Endothelial cell of umbilical vein (primary cell): ENCODE results near the gene DCP2. TPM values are rescaled to one million over a fixed set of nuclear protein-coding genes. Genes with fewer than 3 reads are reported as not detected.

Experiments
- BruUV-seq: library from RNA; stranded (reverse); fragments of 400-500 nt; replicated peaks from 2 replicates; lab custom pipeline; 2021; lab: Mats Ljungman, UMichigan
- CTCF ChIA-PET: fragments of 300-600, 350-600 bp; sonication (Branson Sonifier 250); formaldehyde crosslinking; loops from one replicate; lab custom pipeline; 2021; ENCODE audit warnings: antibody characterized with exemption, inconsistent platforms; lab: Charles Lee
- POLR2A ChIA-PET: fragments of 300-600, 350-600 bp; sonication (Branson Sonifier 250); formaldehyde crosslinking; loops from one replicate; lab custom pipeline; 2021; ENCODE audit warnings: antibody characterized with exemption, inconsistent platforms; lab: Charles Lee
- DNase-seq: peaks from one replicate; pipeline ENCODE4 v3.0.0-alpha.2; 2011; ENCODE audit warnings: low read depth, low spot score
- FAIRE-seq: peaks from 2 replicates; lab custom pipeline; 2011; peaks lifted over from hg19 to GRCh38; lab: Jason Lieb, UNC
- H2AFZ ChIP-seq: 2 replicates; pipeline ENCODE4 v1.6.0; 2012; ENCODE audit warnings: low read depth, low read length, control low read depth, inconsistent platforms
- H3K27ac ChIP-seq: 2 replicates; pipeline ENCODE4 v1.5.1; 2011; ENCODE audit warnings: low read depth, mild to moderate bottlenecking, control low read depth, low read length, moderate library complexity; ENCODE audit not compliant: insufficient read depth
- H3K27me3 ChIP-seq, 2 experiments: 2 replicates each; pipeline versions ENCODE4 v1.6.0 to v1.6.1; 2011; ENCODE audit warnings: low read length in 2 of 2, mixed read lengths in 1 of 2; ENCODE audit not compliant: control insufficient read depth in 2 of 2, insufficient read depth in 2 of 2
- H3K36me3 ChIP-seq, 2 experiments: 2 replicates in 1 of 2; 3 replicates in 1 of 2; pipeline ENCODE4 v1.5.1; 2011; ENCODE audit warnings: low read length in 2 of 2, mild to moderate bottlenecking in 1 of 2, moderate library complexity in 1 of 2; ENCODE audit not compliant: control insufficient read depth in 2 of 2, insufficient read depth in 2 of 2; ENCODE audit errors: extremely low read depth in 1 of 2
- H3K4me1 ChIP-seq: 3 replicates; pipeline ENCODE4 v1.5.1; 2011; ENCODE audit warnings: mild to moderate bottlenecking, low read length; ENCODE audit not compliant: control insufficient read depth, insufficient read depth; ENCODE audit errors: extremely low read depth
- H3K4me2 ChIP-seq: 2 replicates; pipeline ENCODE4 v1.6.1; 2011; ENCODE audit warnings: low read length, control low read depth, mixed read lengths; ENCODE audit not compliant: insufficient read depth
- H3K4me3 ChIP-seq, 3 experiments: fragments of 200-600 bp in 1 of 3; sonication (generic), shearing (Covaris generic) in 1 of 3; replicated peaks in 1 of 3; 2 replicates each; pipeline ENCODE4 v1.5.1; 2011 to 2016; ENCODE audit warnings: control low read depth in 3 of 3, low read length in 3 of 3, mild to moderate bottlenecking in 2 of 3, inconsistent platforms in 1 of 3, low read depth in 1 of 3, moderate library complexity in 1 of 3; ENCODE audit not compliant: insufficient read depth in 1 of 3
- H3K79me2 ChIP-seq: 2 replicates; pipeline ENCODE4 v1.6.0; 2012; ENCODE audit warnings: low read length, inconsistent platforms; ENCODE audit not compliant: control insufficient read depth, insufficient read depth
- H3K9ac ChIP-seq: replicated peaks from 2 replicates; pipeline ENCODE3; 2011; ENCODE audit warnings: low read length, control low read depth; ENCODE audit not compliant: insufficient read depth; ENCODE audit errors: extremely low read depth
- H3K9me1 ChIP-seq: replicated peaks from 3 replicates; pipeline ENCODE4 v1.6.0; 2011; ENCODE audit warnings: mild to moderate bottlenecking, low read length; ENCODE audit not compliant: control insufficient read depth, insufficient read depth; ENCODE audit errors: extremely low read depth
- H3K9me3 ChIP-seq: replicated peaks from 2 replicates; pipeline ENCODE4 v1.5.1; 2012; ENCODE audit warnings: low read length, inconsistent platforms; ENCODE audit not compliant: control insufficient read depth, insufficient read depth
- H4K20me1 ChIP-seq: replicated peaks from 2 replicates; pipeline ENCODE3; 2011; ENCODE audit warnings: mild to moderate bottlenecking, low read length; ENCODE audit not compliant: control insufficient read depth, insufficient read depth; ENCODE audit errors: extremely low read depth
- CTCF ChIP-seq, 2 donors: IDR thresholded peaks; 1 replicate in 1 of 2; 2 replicates in 1 of 2; pipeline ENCODE4 v1.5.1; 2011; ENCODE audit warnings: low read length in 2 of 2, mild to moderate bottlenecking in 2 of 2, moderate library complexity in 2 of 2, control low read depth in 1 of 2, inconsistent platforms in 1 of 2, low read depth in 1 of 2; ENCODE audit not compliant: insufficient read depth in 1 of 2; ENCODE audit errors: extremely low read depth in 1 of 2
- FOS ChIP-seq: IDR thresholded peaks from 2 replicates; pipeline ENCODE4 v1.6.1; 2011; ENCODE audit warnings: mild to moderate bottlenecking, low read length, moderate library complexity, borderline replicate concordance; ENCODE audit not compliant: insufficient read depth
- GATA2 ChIP-seq: IDR thresholded peaks from 2 replicates; pipeline ENCODE4 v1.7.0; 2011; ENCODE audit warnings: low read depth, mild to moderate bottlenecking, moderate library complexity, mixed read lengths, low read length; ENCODE audit not compliant: insufficient read length, insufficient read depth
- JUN ChIP-seq: IDR thresholded peaks from 2 replicates; pipeline ENCODE4 v1.6.1; 2011; ENCODE audit warnings: borderline replicate concordance, low read depth; ENCODE audit not compliant: insufficient read length, insufficient read depth
- MAX ChIP-seq: IDR thresholded peaks from 2 replicates; pipeline ENCODE4 v1.6.1; 2011; ENCODE audit not compliant: insufficient read depth, insufficient read length
- MYC ChIP-seq: IDR thresholded peaks from one replicate; pipeline ENCODE4 v1.6.1; 2011; ENCODE audit warnings: mild to moderate bottlenecking, low read depth, low read length
- POLR2AphosphoS5 ChIP-seq: IDR thresholded peaks from 2 replicates; pipeline ENCODE4 v1.6.1; 2012; ENCODE audit warnings: low read depth, mild to moderate bottlenecking, control low read depth, low read length, moderate library complexity; ENCODE audit not compliant: insufficient read depth
- dilution Hi-C: fragments of 300-500 bp; cut with MboI; formaldehyde crosslinking; loops from one replicate; pipeline ENCODE4 v1.15.0; 2019; ENCODE audit warnings: low sequenced_read_pairs; ENCODE audit not compliant: extremely low pct_ligation_motif_present
- intact Hi-C: fragments of 100-400 bp; cut with micrococcal nuclease; formaldehyde crosslinking; loops from one replicate; pipeline ENCODE4 v1.10.0; 2022
- polyA plus RNA-seq, 4 experiments: library from polyadenylated mRNA; depleted of rRNA in 3 of 4; stranded (reverse) in 3 of 4; unstranded in 1 of 4; fragments of >200 nt; gene quantifications; 2 replicates each; pipeline versions ENCODE4 v1.2.1 to v1.2.3, GENCODE V29; 2011 to 2012; ENCODE audit warnings: missing spikeins in 1 of 4
- total RNA-seq: library from RNA; stranded (reverse); gene quantifications from 2 replicates; pipeline ENCODE4 v1.2.3, GENCODE V29; 2021

DCP2 gene
- total and polyA plus RNA-seq, 2 donors (not counting 3 experiments of a cell fraction or from before 2014, with no cell fraction given) = 11.3 to 60.0 TPM

DNA sequence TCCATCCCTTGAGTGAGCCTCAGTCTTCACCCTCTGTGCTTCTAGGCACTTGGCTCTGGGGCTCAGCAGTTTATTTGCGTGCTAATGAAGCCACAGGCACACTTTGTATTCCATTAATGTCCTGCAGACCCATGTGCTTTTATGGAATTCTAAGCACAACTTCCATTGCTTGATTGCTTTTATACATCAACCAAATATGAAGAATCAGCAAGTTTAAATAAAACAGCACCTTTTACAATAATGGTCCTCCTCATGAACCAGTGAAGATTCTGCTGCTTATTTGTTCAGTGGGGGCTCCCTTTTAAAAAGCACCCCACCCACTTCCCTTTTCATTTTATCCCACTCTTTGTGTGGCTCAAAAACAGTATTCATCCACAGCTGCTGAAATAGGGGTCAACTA lies 60.2 kb downstream of the DCP2 start:
- ChIA-PET POLR2A (no interaction called here), CTCF (interaction anchor here (4.7 kb wide), 1 partner anchor 41 kb away, joined by 46 read pairs; no protein-coding TSS in a partner anchor)
- Histone ChIP-seq H3K27me3 (no peaks in the 10 kb centered on the region), H3K4me3 (no peak overlapping the region), H3K4me2 (no peak overlapping the region), H3K36me3 (peaks cover 0 to 2% of the 10 kb centered on the region in 2 experiments), H4K20me1 (no peaks in the 10 kb centered on the region), H3K9ac (no peak overlapping the region), H2AFZ (no peak overlapping the region), H3K9me1 (no peaks in the 10 kb centered on the region), H3K9me3 (no peaks in the 10 kb centered on the region), H3K79me2 (no peaks in the 10 kb centered on the region), H3K27ac (no peak overlapping the region), H3K4me1 (no peaks in the 10 kb centered on the region)
- no peak for FAIRE-seq
- TF ChIP-seq FOS = no peak
- TF ChIP-seq CTCF (IDR thresholded peaks at IDR 0.05; ENCODE audit: extremely low read depth in 1 of 2, insufficient read depth in 1 of 2, low read depth in 1 of 2, low read length in 2 of 2) = no peak
- TF ChIP-seq POLR2AphosphoS5 = no peak
- no peak for TF ChIP-seq GATA2
- TF ChIP-seq MAX = no peak
- TF ChIP-seq MYC = no peak
- no peak for TF ChIP-seq JUN
- DNase-seq = no peak
- intact Hi-C loops (no loop called here), dilution Hi-C loops (no loop called here)
- no TSS peak for BruUV-seq
